ENCODE data around the gene TK1. TPM values are rescaled to one million over a fixed set of nuclear protein-coding genes. Genes with fewer than 3 reads are reported as not detected.

The TK1 gene
- total RNA-seq, 4 donors from 2014 or later = 7.4 to 27.9 (median 9.4) TPM

DNA sequence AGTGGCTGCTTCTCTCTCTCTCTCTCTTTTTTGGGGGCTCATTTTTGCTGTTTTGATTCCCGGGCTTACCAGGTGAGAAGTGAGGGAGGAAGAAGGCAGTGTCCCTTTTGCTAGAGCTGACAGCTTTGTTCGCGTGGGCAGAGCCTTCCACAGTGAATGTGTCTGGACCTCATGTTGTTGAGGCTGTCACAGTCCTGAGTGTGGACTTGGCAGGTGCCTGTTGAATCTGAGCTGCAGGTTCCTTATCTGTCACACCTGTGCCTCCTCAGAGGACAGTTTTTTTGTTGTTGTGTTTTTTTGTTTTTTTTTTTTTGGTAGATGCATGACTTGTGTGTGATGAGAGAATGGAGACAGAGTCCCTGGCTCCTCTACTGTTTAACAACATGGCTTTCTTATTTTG, 36.9 kb upstream of the TK1 start:
- in situ Hi-C loops (cut with MboI; ENCODE audit: low pct_ligation_motif_present in 1 of 4, low pct_unique_long_range_greater_than_20kb in 1 of 4, low sequenced_read_pairs in 3 of 4) = no loop called here
- TF ChIP-seq, protein P1, sequence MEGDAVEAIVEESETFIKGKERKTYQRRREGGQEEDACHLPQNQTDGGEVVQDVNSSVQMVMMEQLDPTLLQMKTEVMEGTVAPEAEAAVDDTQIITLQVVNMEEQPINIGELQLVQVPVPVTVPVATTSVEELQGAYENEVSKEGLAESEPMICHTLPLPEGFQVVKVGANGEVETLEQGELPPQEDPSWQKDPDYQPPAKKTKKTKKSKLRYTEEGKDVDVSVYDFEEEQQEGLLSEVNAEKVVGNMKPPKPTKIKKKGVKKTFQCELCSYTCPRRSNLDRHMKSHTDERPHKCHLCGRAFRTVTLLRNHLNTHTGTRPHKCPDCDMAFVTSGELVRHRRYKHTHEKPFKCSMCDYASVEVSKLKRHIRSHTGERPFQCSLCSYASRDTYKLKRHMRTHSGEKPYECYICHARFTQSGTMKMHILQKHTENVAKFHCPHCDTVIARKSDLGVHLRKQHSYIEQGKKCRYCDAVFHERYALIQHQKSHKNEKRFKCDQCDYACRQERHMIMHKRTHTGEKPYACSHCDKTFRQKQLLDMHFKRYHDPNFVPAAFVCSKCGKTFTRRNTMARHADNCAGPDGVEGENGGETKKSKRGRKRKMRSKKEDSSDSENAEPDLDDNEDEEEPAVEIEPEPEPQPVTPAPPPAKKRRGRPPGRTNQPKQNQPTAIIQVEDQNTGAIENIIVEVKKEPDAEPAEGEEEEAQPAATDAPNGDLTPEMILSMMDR (IDR thresholded peaks at IDR 0.05) = no peak
- TF ChIP-seq EP300 (IDR thresholded peaks at IDR 0.05; ENCODE audit: low read depth) (no peak), POLR2AphosphoS5 (IDR thresholded peaks at IDR 0.05) (no peak), POLR2A (IDR thresholded peaks at IDR 0.05) (no peak)
- peak overlapping the region in 1 of 4 donors; percentile 3 for H3K27ac ChIP-seq

GRCh38 chr17:78223061-78223460, 36.2 kb upstream of the TK1 start:
- in situ Hi-C loops (cut with MboI; ENCODE audit: low pct_ligation_motif_present in 1 of 4, low pct_unique_long_range_greater_than_20kb in 1 of 4, low sequenced_read_pairs in 3 of 4) (no loop called here), intact Hi-C loops (cut with DNase I; ENCODE audit: low total_unique reads) (no loop called here)
- WGBS, 2 donors (ENCODE audit: low coverage in 1 of 2) = 93 to 100% methylated on average over 2 to 4 of the region's 4 CpGs
- Histone ChIP-seq H3K27ac (no peak overlapping the region), H3K36me3 (no peaks in the 10 kb centered on the region), H3K4me1 (peaks cover 0 to 3% (median 0%) of the 10 kb centered on the region in 4 donors), H3K4me3 (no peak overlapping the region), H3K27me3 (peaks cover 3% of the 10 kb centered on the region), H3K9me3 (no peaks in the 10 kb centered on the region)
- TF ChIP-seq, protein P1 (IDR thresholded peaks at IDR 0.05) = no peak
- TF ChIP-seq POLR2AphosphoS5 (IDR thresholded peaks at IDR 0.05) (no peak), POLR2A (IDR thresholded peaks at IDR 0.05) (no peak), EP300 (IDR thresholded peaks at IDR 0.05; ENCODE audit: low read depth) (no peak)
- no peak for DNase-seq

More for the DNA sequence above, 36.9 kb upstream of the TK1 start:
- DNase-seq = no peak
- Histone ChIP-seq H3K4me1 (peaks cover 0 to 3% (median 0%) of the 10 kb centered on the region in 4 donors), H3K4me3 (no peak overlapping the region), H3K36me3 (no peaks in the 10 kb centered on the region), H3K27me3 (peaks cover 3% of the 10 kb centered on the region), H3K9me3 (no peaks in the 10 kb centered on the region)
- 76 to 98% methylated on average over 2 to 3 of the region's 3 CpGs for WGBS, 2 donors (ENCODE audit: low coverage in 1 of 2)
- intact Hi-C loops (cut with DNase I; ENCODE audit: low total_unique reads) = no loop called here

DNA sequence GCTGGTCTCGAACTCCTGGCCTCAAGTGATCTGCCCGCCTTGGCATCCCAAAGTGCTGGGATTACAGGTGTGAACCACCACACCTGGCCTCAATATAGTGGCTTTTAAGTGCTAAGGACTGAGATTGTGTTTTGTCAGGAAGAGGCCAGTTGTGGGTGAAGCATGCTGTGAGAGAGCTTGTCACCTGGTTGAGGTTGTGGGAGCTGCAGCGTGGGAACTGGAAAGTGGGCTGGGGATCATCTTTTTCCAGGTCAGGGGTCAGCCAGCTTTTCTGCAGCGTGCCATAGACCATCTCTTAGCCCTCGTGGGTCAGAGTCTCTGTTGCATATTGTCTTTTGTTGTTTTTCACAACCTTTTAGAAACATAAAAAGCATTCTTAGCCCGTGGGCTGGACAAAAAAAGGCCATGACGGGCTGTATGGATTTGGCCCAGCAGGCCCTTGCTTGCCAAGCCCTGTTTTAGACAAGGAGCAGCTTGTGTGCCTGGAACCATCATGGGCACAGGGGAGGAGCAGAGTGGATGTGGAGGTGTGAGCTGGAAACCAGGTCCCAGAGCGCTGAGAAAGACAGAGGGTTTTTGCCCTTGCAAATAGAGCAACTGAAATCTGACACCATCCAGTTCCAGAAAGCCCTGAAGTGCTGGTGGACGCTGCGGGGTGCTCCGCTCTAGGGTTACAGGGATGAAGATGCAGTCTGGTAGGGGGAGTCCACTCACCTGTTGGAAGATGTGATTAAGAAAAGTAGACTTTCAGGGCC, 32.7 kb upstream of the TK1 start:
- no peaks in the 10 kb centered on the region for H3K27me3 ChIP-seq
- H3K9me3 ChIP-seq = no peaks in the 10 kb centered on the region
- in situ Hi-C loops (cut with MboI; ENCODE audit: low pct_ligation_motif_present in 1 of 4, low pct_unique_long_range_greater_than_20kb in 1 of 4, low sequenced_read_pairs in 3 of 4) = no loop called here
- no peak for TF ChIP-seq POLR2AphosphoS5 (IDR thresholded peaks at IDR 0.05)
- TF ChIP-seq POLR2A (IDR thresholded peaks at IDR 0.05) = no peak
- TF ChIP-seq, protein P1 (IDR thresholded peaks at IDR 0.05) = no peak
- no peak for TF ChIP-seq EP300 (IDR thresholded peaks at IDR 0.05; ENCODE audit: low read depth)
- intact Hi-C loops (cut with DNase I; ENCODE audit: low total_unique reads) = no loop called here
- no peaks in the 10 kb centered on the region for H3K36me3 ChIP-seq
- no peak overlapping the region for H3K4me3 ChIP-seq
- WGBS, 2 donors (ENCODE audit: low coverage in 1 of 2) = 80 to 91% methylated on average over 6 to 11 of the region's 11 CpGs
- no peak for DNase-seq
- H3K4me1 ChIP-seq = peaks cover 0 to 8% (median 4%) of the 10 kb centered on the region in 4 donors
- no peak overlapping the region for H3K27ac ChIP-seq

DNA sequence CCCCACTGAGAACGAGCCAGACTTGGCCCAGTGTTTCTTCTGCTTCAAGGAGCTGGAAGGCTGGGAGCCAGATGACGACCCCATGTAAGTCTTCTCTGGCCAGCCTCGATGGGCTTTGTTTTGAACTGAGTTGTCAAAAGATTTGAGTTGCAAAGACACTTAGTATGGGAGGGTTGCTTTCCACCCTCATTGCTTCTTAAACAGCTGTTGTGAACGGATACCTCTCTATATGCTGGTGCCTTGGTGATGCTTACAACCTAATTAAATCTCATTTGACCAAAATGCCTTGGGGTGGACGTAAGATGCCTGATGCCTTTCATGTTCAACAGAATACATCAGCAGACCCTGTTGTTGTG, 27.8 kb upstream of the TK1 start:
- Histone ChIP-seq H3K27ac (peak overlapping the region in 1 of 4 donors; percentile 51), H3K4me1 (peaks cover 0 to 18% (median 10%) of the 10 kb centered on the region in 4 donors), H3K9me3 (no peaks in the 10 kb centered on the region), H3K27me3 (no peaks in the 10 kb centered on the region), H3K4me3 (peak overlapping the region in 3 of 4 donors; percentile 38 to 63 (median 62)), H3K36me3 (no peaks in the 10 kb centered on the region)
- intact Hi-C loops (cut with DNase I; ENCODE audit: low total_unique reads) = no loop called here
- WGBS, 2 donors (ENCODE audit: low coverage in 1 of 2) = 13 to 27% methylated on average over 2 to 5 of the region's 5 CpGs
- in situ Hi-C loops (cut with MboI; ENCODE audit: low pct_ligation_motif_present in 1 of 4, low pct_unique_long_range_greater_than_20kb in 1 of 4, low sequenced_read_pairs in 3 of 4) = no loop called here
- DNase-seq = no peak
- TF ChIP-seq EP300 (IDR thresholded peaks at IDR 0.05; ENCODE audit: low read depth) (no peak), POLR2AphosphoS5 (IDR thresholded peaks at IDR 0.05) (no peak), POLR2A (IDR thresholded peaks at IDR 0.05) (no peak)
- TF ChIP-seq, protein P1 (IDR thresholded peaks at IDR 0.05) = no peak
